HL-60/S4 treated with phorbol 12-myristate 13-acetate at 8.2 ng/mL for 4 days and 3 days (cell line): ENCODE measurements around the gene CFL1.
"Not testable (repeated sequence)": the region's sequence is repeated elsewhere in the genome, so short reads cannot be mapped to it uniquely, and the experiment has no call there.

ENCODE experiments used
- in situ Hi-C: fragments of 300-500 bp; cut with MboI; formaldehyde crosslinking; loops from 2 replicates; pipeline ENCODE4 v1.15.0; 2022; ENCODE audit warnings: low sequenced_read_pairs

CFL1 gene

GRCh38 chr11:65859812-65860277 is 1.9 kb upstream of the CFL1 start:
- in situ Hi-C loops, result no loop called here

- in situ Hi-C loops, result no loop called here
Measured at GRCh38 chr11:65859095-65859811, 1.3 kb upstream of the CFL1 start.

- in situ Hi-C loops, result no loop called here
Measured at GRCh38 chr11:65858681-65859087, 704 bp upstream of the CFL1 start.

DNA sequence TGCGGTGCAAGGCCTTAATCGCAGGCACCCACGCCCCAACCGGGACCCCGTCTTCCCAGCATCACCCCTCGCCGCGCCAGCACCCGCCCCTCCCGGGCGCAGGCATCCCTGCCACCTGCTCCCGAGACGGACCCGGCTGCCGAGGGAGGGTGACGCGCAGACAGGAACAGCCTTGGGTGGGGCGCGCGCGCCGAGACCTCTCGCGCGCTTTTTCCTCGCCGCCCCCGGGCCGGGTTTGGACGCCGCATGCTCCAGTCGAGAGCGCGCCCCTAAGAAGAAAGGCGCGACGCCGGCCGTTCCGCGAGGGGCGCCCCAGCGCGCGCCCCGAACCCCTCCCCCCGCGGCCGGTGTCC is 504 bp downstream of the CFL1 start:
- in situ Hi-C loops, result no loop called here

DNA sequence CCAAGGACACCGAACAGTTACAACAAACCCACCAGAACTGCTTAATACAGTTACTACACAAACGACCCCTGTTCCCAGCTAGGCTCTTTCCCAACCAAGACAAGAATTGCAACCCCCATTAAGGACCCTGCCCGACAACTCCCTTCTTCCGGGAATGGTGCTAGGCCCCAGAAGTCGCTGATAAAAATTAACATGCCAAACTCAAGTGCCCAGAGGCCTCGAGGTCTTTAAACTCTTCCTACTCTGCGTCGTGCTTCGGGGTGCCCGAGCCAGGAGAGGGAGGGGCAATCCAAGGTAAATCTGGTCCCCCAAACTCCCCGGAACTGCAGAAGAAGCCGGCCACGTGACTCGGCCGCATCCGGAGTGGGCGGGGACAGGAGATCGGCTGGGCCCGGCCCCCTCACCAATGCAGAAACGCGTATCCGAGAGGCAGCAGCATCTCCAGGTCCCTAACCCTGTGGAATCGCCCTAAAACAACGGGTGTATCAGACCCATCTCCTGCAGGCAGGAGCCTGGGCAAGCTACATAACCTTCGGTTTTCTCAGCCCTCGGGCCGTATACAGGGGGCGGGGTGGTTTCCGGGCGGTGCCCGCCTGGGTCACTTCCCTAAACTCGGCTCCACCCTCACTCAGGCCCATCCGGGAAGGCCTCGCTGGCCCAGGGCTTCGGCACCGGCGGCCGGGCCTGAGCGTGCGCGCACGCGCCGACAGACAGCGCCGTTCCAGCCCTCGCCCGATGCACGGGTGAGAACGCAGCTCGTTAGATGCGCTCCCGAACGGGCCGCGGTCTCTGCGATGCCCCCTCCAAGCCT is 1.1 kb downstream of the CFL1 start:
- in situ Hi-C loops, result no loop called here

- in situ Hi-C loops, result no loop called here
Measured at GRCh38 chr11:65855927-65856363, 2.0 kb downstream of the CFL1 start.

GRCh38 chr11:65854852-65855837 is 2.8 kb downstream of the CFL1 start:
- in situ Hi-C loops, result no loop called here

GRCh38 chr11:65854161-65854592 is 3.8 kb downstream of the CFL1 start:
- in situ Hi-C loops, result no loop called here

- in situ Hi-C loops, result no loop called here
Measured at GRCh38 chr11:65853246-65853979, 4.6 kb downstream of the CFL1 start.

DNA sequence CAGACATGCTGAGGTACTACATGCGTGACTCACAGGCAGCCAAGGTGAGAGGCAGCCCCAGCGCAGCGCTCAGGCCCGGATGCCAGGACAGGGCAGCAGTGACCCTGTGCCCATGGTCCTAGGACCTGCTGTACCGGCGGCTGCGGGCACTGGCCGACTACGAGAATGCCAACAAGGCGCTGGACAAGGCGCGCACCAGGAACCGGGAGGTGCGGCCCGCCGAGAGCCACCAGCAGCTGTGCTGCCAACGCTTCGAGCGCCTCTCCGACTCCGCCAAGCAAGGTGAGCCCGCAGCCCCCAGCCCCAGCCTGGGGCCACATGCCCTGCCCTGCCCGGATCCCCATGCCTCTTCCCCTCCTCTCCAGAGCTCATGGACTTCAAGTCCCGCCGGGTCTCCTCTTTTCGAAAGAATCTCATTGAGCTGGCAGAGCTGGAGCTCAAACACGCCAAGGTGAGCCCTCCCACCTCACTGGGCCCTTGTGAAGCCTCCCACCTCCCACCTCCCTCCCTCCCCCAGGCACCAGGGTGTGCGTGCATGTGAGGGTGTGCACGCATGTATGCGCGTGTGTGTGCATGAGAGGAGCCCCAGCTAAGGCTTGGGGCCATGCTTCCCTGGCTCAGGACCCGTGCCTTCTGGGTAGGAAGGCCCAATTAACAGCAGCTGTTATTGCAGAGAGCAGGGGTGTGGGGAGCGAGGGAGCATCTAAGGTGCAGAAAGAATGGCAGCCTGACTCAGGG is 5.3 kb downstream of the CFL1 start:
- in situ Hi-C loops, result no loop called here

GRCh38 chr11:65851811-65852507 is 6.0 kb downstream of the CFL1 start:
- in situ Hi-C loops, result no loop called here

GRCh38 chr11:65851083-65851579 is 6.8 kb downstream of the CFL1 start:
- in situ Hi-C loops, result no loop called here

- in situ Hi-C loops, result no loop called here
Measured at GRCh38 chr11:65850217-65851082, 7.5 kb downstream of the CFL1 start.

DNA sequence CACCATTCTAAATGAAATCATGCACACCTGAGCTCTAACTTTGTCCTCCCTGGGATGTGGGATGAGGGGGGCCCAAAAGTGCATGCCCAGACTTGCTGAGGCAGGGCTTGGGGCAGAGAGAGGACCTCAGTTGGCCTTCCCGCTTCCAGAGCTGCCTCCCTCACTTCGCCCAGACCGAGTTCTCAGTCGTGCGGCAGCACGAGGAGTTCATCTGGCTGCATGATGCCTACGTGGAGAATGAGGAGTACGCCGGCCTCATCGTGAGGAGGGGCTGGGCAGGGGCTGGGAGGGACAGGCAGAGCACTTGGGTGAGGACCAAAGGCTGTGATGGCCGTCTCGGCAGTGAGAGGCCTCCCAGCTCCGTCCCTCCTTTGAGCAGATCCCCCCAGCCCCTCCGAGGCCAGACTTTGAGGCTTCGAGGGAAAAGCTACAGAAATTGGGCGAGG is 8.2 kb downstream of the CFL1 start:
- in situ Hi-C loops, result no loop called here

DNA sequence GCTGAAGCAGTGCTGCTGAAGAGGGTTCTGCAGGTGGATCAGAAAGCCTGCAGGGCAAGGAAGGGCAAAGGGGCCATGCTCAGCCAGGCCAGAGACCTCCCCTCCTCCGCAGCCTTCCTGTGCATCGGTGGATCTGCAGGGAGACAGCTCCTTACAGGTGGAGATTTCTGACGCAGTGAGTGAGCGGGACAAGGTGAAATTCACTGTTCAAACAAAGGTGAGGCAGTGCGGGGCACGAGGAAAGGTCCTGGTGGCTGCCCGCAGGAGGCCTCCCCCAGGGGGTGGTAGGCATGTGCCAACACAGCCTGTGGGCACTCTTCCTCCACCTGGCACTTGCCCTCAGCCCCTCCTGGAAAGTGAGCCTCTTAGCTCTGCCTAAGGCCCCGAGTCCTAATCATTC is 8.6 kb downstream of the CFL1 start:
- in situ Hi-C loops, result no loop called here

DNA sequence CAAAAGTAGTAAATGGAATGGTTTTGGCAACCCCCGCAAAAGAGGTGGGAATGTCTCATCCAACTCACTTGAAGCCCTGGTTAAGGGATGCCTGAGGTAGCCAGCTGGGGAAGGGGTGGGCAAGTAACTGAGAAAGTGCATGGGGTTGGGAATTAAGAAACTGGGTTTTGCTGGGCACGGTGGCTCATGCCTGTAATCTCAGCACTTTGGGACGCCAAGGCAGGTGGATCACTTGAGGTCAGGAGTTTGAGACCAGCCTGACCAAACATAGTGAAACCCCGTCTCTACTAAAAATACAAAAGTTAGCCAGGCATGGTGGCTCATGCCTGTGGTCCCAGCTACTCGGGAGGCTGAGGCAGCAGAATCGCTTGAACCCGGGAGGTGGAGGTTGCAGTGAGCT is 9.3 kb downstream of the CFL1 start:
- in situ Hi-C loops, result not testable (repeated sequence)

GRCh38 chr11:65847746-65848145 is 10.2 kb downstream of the CFL1 start:
- in situ Hi-C loops, result no loop called here
